Upper lobe of left lung (tissue), 4 donors: ENCODE measurements around the gene ANKS1B.

Experiments used
- CTCF ChIP-seq, 6 experiments: fragments of 450-650 bp in 4 of 6; fragments of 200-600 bp in 2 of 6; sonication (generic) in 2 of 6; IDR thresholded peaks; one replicate each; pipeline ENCODE4 v1.5.1; 2016 to 2019; ENCODE audit warnings: antibody characterized with exemption in 6 of 6
- EP300 ChIP-seq, 4 donors: sonication (generic); formaldehyde crosslinking; IDR thresholded peaks; one replicate each; pipeline ENCODE4 v1.5.1; 2017; ENCODE audit warnings: antibody characterized with exemption in 4 of 4, control low read depth in 2 of 4
- POLR2A ChIP-seq, 4 donors: fragments of 450-650 bp; IDR thresholded peaks; one replicate each; pipeline ENCODE4 v1.5.1; 2016 to 2017; ENCODE audit warnings: antibody characterized with exemption in 4 of 4, mild to moderate bottlenecking in 2 of 4
- POLR2AphosphoS5 ChIP-seq, 2 donors: sonication (generic); formaldehyde crosslinking; IDR thresholded peaks; one replicate each; pipeline ENCODE4 v1.5.1; 2017; ENCODE audit warnings: antibody characterized with exemption in 2 of 2

GRCh38 chr12:99975321-99975720 lies 9.4 kb downstream of the ANKS1B start:
- no peak for TF ChIP-seq CTCF (IDR thresholded peaks at IDR 0.05)
- TF ChIP-seq POLR2A (IDR thresholded peaks at IDR 0.05): no peak
- TF ChIP-seq EP300 (IDR thresholded peaks at IDR 0.05): no peak
- TF ChIP-seq POLR2AphosphoS5 (IDR thresholded peaks at IDR 0.05): no peak
